NCI-H510A treated with DMSO at 0.1 percent for 48 hours (cell line): Measurements from ENCODE around the gene FAIM.
"Not testable (repeated sequence)": the region's sequence is repeated elsewhere in the genome, so short reads cannot be mapped to it uniquely, and the experiment has no call there.

ENCODE experiments used
- DNase-seq: peaks from one replicate; lab custom pipeline; 2025; lab: John Stamatoyannopoulos, UW

Gene FAIM

DNA sequence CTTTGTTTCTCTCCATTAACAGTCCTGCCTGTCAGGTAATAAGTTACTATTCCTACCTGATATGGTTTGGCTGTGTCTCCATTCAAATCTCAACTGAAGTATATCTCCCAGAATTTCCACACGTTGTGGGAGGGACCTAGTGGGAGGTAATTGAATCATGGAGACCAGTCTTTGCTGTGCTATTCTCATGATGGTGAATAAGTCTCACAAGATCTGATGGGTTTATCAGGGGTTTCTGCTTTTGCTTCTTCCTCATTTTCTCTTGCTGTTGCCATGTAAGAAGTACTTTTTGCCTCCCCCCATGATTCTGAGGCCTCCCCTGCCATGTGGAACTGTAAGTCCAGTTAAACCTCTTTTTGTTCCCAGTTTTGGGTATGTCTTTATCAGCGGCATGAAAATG lies 6.9 kb upstream of the FAIM start:
- not testable (repeated sequence) for DNase-seq

DNA sequence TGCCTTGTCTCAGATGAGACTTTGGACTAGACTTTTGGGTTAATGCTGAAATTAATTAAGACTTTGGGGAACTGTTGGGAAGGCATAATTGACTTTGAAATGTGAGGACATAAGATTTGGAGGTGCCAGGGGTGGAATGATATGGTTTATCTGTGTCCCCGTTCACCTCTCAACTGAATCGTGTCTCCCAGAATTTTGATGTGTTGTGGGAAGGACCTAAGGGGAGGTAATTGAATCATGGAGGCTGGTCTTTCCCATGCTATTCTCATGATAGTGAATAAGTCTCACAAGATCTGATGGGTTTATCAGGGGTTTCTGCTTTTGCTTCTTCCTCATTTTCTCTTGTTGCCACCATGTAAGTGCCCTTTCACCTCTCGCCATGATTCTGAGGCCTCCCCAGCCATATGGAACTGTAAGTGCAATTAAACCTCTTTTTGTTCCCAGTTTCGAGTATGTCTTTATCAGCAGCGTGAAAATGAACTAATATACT lies 4.4 kb upstream of the FAIM start:
- DNase-seq, result not testable (repeated sequence)

DNA sequence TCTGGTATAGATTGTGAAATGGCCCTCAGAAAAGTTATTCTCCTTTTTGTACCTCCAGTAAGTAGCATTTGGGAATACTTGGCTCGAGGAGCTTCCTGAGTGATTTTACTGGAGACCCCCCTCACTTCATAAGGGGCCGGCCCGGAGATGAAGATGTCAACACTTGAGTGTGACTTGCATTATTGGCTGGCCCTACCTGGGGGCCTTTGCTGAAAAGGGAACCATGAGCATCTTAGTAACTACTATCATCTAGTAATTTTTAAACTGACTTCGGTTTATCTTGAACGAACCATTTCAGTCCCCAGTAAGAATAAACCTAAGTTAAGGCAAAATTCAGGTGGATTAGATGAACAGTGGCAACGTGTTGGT lies 1.3 kb downstream of the FAIM start:
- no peak for DNase-seq

DNA sequence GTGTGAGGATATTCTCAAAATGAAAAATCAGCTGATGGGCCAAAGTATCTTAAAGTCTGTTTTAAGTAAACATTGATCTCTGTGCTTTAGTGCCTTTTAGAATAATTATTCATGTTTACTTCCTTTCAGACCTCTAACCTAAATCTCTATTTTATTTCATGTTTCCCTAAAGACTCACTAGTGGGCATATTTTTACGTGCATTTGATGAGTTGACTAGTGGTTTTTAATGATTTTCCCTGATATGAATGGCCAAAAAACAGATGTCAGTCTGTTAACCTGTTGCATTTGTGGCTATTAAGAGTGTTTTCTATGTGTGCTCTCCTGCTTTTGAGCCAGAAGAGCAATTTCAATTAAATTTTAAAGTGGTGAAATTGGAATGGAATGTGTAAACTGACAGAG lies 6.9 kb downstream of the FAIM start:
- no peak for DNase-seq

DNA sequence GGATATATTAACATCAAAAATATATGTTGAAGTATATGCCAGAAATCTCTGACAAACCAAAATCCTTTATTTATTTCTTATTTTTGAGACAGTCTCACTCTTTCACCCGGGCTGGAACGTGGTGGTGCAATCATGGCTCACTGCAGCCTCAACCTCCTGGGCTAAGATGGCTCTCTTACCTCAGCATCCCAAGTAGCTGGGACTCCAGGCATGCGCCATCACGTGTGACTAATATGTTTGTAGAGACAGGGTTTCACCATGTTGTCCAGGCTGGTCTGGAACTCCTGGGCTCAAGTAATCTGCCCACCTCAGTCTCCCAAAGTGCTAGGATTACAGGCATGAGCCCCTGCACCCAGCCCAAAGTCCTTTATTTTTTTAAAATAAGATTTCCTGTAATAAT lies 11.9 kb downstream of the FAIM start:
- no peak for DNase-seq

DNA sequence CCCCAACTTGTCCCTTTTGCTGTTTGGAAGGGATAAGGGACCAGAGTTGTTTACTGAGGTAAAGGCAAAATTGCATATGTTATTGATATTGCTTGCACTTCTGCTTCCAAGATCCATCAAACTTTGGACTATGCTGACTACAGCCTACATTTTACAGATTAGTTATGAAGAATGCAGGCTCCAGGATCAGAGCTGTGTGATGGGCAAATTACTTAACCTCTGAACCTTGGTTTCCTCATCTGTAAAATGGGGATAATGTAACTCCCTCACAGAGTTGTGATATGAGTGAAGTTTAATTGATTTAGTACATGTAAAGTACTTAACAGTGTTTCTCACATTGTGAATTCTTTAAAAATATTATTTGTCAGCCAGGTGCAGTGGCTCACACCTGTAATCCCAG lies 15.9 kb downstream of the FAIM start:
- no peak for DNase-seq

DNA sequence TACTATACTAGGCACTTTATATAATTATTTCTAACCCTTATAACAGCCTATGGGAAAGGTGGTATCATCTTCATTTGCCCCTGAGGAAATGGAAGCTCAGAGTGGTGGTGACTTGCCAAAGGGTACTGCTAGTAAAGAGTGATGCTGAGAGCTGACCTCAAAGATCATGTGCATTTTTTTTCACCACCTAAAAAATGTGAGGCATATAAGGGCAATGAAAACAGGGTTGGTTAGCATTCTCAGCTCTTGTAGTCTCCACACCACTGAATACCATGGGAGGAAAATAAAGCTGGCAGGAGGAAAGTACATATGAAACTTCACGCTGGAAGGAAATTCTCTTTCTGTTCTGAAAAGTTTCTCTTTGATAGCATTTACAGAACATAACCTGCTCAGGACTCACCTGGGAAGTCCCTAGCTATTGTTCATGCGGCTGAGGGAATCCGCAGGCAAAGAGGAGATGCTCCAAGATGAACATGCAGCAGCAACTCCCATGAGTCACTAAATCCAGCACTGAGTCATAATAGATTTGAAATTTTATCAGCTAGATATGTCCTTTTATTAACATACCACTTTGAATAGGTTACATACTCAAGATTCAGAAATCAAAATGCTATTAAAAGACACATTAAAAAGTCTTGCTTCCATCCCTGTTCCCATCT lies 17.3 kb downstream of the FAIM start:
- DNase-seq, result no peak

DNA sequence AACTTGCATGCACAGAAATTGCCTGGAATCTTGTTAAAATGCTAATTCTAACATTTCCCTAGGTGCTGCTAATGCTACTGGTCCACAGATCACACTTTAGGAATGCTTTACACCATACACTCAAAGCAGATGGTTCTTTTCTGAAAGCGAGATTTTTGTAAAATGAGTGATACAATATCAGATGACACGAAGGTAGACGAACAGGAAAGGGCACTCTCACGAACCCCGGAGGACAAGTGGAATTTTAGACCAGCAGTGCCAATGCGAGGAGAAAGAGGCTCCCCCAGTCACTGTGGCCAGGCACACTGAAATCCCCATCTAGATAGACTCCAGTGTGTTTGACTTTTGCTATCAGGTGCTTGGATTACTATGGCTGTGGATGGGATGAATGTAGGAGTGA lies 21.0 kb downstream of the FAIM start:
- DNase-seq, result no peak

DNA sequence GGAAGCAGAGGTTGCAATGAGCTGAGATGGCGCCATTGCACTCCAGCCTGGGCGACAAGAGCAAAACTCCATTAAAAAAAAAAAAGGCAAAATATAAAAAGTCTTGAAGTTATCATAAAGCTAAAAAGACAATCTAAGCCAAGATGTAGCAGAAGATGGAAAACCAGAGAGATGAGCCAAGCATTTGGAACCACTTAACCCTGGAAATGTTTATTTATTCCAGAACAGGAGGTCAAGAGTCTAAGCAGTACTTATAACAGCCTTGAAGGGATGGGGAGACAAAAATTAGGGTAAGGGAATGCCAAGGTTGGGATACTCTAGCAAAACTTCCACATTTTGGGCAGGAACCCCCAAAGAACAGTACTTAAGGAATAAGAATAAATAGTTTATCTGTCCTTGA lies 30.1 kb downstream of the FAIM start:
- DNase-seq, result no peak

DNA sequence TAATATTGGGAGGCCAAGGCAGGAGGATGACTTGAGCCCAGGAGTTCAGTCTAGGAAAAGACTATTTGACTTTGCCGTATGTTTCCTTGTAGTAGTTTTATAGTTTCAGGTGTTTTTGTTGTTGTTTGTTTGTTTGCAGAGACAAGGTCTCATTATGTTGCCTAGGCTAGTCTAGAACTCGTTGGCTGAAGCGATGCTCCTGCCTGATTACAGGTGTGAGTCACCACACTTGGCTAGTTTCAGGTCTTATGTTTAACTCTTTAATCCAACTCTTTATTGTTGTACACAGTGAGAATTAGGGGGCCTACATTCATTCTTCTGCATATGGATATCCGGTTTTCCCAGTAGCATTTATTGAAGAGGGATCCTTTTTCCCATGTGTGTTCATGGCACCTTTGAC lies 32.0 kb downstream of the FAIM start:
- DNase-seq, result no peak

DNA sequence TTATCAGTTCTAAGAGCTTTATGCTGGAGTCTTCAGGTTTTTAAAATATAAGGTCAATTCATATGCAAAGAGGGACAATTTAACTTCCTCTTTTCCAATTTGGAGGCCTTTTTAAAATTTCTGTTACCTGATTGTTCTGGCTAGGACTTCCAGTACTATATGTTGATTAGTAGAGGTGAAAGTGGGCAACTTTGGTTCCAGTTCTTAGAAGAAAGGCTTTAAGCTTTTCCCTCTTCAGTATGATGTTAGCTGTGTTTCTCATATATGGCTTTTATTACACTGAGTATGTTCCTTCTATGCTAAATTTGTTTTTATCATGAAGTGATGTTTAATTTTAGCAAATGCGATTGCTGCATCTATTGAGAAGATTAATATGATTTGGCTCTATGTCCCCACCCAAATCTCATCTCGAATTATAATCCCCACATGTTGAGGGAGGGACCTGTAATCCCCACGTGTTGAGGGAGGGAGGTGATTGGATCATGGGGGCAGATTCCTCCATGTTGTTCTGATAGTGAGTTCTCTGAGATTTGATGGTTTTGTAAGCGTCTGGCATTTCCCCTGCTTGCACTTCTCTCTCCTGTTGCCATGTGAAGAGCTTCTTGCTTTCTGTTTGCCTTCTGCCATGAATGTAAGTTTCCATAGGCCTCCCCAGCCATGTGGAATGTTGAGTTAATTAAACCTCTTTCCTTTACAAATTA lies 33.8 kb downstream of the FAIM start:
- no peak for DNase-seq

DNA sequence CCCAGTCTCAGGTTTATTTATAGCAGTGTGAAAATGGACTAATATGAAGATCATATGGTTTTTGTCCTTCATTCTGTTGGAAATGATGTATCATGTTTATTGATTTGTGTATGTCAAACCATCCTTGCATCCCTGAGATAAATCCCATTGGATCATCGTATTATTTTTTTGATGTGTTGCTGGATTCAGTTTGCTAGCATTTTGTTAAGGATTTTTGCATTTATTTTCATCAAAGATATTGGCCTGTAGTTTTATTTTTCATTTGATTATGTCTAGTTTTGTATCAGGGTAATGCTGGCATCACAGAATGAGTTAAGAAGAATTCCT lies 34.3 kb downstream of the FAIM start:
- DNase-seq, result no peak

DNA sequence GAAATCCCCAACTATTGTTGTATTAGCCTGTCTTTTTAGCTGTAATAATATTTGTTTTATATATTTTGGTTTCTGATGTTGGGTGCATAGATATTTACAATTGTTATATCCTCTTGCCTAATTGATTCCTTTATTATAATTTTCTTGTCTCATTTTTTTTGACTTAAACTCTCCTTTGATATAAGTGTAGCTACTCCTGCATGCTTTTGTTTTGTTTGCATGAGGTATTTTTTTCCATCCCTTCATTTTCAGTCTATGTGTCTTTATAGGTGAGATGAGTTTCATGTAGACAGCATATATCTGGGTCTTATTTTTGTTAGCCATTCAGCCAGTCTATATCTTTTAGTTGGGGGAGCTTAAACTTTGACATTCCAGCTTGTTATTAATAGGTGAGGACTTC lies 37.4 kb downstream of the FAIM start:
- no peak for DNase-seq

DNA sequence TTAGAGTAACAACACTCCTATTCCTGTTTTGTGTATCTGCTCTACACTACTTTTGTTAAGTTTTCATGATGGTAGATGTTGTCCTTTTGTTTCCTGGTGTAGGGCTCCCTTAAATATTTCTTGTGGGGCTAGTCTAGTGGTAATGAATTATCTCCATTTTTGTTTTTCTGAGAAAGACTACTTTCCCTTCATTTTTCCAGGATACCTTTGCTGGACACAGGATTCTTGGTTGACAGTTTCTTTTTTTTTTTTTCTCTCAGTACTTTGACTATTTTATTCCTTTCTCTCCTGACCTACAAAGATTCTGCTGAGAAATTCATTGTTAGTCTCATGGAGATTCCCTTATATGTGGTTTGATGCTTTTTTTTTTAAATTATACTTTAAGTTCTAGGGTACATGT lies 37.9 kb downstream of the FAIM start:
- DNase-seq, result no peak

DNA sequence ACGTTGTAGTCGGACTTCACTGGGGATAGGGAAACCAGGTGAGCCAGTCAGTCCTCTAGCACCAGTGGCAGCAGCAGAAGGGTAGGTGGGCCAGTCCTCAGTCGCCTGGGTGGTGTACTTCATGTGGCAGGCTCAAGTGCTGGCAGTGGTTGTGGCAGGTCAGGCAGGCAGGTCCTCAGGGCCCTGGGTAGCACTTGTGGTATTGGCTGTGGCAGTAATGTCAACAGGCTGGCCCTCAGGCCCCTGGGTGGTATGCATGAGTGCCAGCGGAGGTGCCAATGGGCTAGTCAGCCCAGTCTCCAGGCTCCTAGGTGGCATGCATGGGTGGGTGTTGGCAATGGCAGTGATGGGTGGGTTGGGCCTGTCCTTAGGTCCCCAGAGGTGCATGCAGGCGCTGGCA lies 40.6 kb downstream of the FAIM start:
- DNase-seq, result no peak

DNA sequence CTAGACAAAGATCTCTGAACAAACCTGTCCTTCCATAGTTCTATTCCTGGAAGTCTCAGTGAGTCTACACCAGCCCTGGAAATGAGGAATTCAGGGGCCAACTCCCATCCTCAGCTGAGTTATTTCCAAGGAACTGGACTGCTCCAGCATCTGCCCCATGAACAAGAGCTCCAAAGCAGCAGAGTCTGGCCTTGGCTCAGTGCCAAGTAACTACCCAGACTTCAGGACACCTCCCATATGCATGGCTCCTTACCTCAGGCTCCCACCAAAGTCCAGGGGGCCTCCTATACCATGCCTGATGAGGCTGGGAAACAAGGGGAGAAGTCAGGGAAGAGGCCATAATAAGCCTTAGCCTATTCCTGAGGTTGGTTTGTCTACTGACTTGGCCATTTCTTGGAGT lies 45.0 kb downstream of the FAIM start:
- no peak for DNase-seq

DNA sequence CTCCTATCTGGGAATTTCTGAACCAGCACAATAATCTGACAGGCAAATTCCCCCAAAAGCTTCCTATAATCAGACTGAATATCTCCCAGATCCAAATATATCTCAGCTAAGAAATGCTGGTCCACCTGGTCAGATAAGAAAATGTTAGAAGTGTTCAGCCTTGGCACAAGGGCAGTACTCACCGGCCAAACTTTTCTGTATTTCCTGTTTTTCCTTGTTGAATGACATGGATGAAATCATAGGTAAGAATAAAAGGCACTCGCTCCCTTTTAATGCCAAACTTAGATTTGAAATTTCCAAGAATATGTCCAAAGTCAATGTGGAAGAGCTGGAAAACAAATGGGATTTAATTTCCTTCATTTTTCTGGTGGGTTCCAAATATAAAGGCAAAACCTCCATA lies 48.9 kb downstream of the FAIM start:
- DNase-seq, result no peak

DNA sequence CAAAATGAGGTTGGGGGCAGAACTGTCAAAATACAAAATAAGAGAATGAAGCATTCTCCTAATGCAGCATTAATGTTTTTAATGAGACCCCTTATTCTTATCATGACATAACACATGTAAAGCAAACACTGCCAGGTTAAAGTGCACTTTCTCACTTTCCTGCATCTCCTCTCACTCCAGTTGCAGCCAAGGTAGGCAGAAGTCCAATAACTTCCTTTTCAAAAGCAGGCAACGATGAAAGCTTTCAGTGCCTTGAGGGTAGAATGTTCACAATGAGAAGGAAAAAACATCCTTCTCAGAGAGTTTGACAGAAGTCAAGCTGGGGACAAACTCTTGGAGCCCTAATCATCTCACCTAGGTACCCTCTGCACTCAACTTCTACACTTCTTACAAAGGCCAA lies 59.5 kb downstream of the FAIM start:
- no peak for DNase-seq

DNA sequence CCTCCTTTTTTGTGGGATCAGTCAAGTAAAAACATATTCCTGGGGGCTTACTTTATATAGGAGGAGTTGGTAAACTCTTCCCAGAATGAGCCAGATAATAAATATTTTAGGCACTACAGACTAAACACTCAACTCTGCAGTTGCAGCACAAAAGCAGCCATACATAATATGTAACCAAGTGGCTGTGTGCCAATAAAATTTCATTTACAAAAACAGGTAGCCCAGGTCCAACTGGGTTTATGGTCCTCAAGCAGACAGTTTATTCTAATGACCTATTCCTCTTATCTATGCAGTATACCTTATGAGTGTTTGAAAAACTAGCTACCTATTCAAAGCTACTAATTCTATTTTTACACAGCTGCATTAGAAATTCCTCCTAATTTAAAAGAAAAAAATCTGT lies 61.8 kb downstream of the FAIM start:
- peak; percentile 38 for DNase-seq

DNA sequence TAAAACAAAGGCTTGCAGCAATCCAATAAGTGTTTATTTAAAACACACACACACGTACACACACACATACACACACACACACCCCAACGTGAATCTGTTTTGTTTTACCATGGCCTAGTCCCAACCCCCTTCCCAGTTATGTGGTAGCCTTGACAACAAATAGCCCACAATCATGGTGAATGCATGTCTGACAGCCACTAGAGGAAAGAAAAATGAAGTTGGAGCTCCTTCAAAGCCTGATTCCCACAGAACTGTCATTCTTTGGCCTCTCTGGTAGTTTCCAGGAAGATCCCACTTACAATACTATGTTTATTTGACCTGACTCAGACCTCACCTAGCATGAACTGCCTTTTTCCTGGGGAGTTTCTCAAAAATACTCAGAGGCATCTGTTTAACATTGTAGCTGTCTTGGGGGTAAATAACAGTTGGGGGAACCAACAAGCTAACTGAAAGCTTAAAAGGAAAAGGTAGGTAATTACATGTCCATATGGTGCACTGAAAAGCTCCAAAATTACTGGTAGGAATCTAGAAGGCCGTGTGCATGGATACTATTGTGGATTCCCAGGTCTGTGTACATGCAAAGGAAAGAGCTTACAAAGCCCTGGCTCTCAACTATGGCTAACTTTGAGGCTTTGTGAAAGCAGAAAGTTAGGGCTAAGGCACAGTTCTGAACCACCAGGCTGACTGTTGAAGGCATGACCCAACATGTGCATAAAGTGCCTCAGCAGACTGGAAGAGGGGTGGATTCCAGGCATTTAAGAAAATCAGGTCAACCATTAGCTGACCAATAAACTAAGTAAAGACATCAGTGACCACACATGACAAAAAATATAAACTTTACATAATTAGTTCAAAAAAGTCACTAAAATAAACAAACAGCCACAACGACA lies 65.3 kb downstream of the FAIM start:
- DNase-seq, result no peak

DNA sequence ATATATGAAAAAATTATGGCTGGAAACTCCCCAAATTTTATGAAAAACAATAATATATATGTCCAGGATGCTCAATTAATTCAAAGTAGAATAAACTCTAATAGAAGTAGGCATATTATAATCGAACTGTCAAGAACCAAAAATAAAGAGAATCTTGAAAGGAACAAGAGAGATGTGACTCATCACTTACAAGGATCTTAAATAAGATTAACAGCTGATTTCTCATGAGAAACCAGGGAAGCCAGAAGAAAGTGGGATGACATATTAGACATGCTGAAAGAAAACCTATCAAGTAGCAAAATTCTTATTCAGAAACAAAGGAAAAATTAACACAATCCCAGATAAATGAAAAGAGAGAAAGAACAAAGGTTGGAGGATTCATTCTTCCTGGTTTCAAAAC lies 66.8 kb downstream of the FAIM start:
- no peak for DNase-seq

DNA sequence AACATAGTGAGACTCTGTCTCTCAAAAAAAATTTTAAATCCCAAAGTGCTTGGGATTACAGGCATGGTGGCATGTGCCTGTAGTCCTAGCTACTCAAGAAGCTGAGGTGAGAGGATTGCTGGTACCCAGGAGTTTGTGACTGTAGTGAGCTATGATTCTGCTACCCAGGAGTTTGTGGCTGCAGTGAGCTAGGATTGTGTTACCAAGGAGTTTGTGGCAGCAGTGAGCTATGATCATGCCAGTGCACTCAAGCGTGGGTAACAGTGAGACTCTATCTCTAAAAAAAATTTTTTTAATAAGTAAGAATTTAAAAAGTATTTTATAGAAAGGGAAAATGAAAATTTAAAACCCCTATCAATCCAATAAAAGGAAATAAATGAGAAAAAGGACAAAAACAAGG lies 69.5 kb downstream of the FAIM start:
- DNase-seq, result no peak

DNA sequence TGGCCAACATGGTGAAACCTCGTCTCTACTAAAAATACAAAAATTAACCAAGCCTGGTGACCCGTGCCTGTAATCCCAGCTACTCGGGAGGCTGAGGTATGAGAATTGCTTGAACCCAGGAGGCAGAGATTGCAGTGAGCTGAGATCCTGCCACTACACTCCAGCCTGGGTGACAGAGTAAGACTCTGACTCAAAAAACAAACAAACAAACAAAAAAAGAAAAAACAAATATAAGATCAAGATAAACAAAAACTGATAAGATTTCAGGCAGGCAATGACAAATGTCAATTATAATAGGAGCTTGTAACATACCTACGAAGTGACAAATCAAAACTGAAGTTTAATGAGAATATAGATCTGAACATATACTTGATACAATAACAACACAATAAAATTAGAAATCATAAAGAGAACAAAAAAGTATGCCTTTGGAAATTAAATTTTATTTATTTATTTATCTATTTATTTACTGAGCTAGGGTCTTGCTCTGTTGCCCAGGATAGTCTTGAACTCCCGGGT lies 70.4 kb downstream of the FAIM start:
- no peak for DNase-seq
